HUES6 (cell line): ENCODE results near the gene CFAP97D1.
"Not testable (repeated sequence)": the region's sequence is repeated elsewhere in the genome, so short reads cannot be mapped to it uniquely, and the experiment has no call there.

Experiments
- H3K27ac ChIP-seq: 2 replicates; pipeline ENCODE4 v1.7.0; 2013; ENCODE audit warnings: low read depth, mild to moderate bottlenecking, low read length, inconsistent platforms
- H3K27me3 ChIP-seq: 2 replicates; pipeline ENCODE4 v1.6.1; 2013; ENCODE audit warnings: low read length; ENCODE audit not compliant: control insufficient read depth, insufficient read depth
- H3K36me3 ChIP-seq: 2 replicates; pipeline ENCODE4 v1.6.1; 2013; ENCODE audit warnings: low read length; ENCODE audit not compliant: control insufficient read depth, insufficient read depth
- H3K4me1 ChIP-seq: 2 replicates; pipeline ENCODE4 v1.6.1; 2013; ENCODE audit warnings: low read length; ENCODE audit not compliant: control insufficient read depth, insufficient read depth
- H3K4me3 ChIP-seq: 2 replicates; pipeline ENCODE4 v1.5.1; 2013; ENCODE audit warnings: low read depth, low read length
- H3K9ac ChIP-seq: one replicate; pipeline ENCODE4 v1.6.1; 2013; ENCODE audit warnings: mild to moderate bottlenecking, low read length
- H3K9me3 ChIP-seq: 2 replicates; pipeline ENCODE4 v1.6.1; 2013; ENCODE audit warnings: low read depth, low read length; ENCODE audit not compliant: control insufficient read depth, insufficient read depth

CFAP97D1 gene

GRCh38 chr17:43779145-43780125 lies 800 bp upstream of the CFAP97D1 start:
- Histone ChIP-seq H3K4me3 (peak overlapping the region; percentile 96), H3K27me3 (peaks cover 16% of the 10 kb centered on the region), H3K27ac (no peak overlapping the region; the same call in 1 of the 2 replicates), H3K4me1 (peaks cover 9% of the 10 kb centered on the region), H3K9me3 (no peaks in the 10 kb centered on the region), H3K9ac (peak overlapping the region; percentile 94), H3K36me3 (peaks cover 23% of the 10 kb centered on the region)

- Histone ChIP-seq H3K9ac (no peak overlapping the region), H3K4me1 (peaks cover 9% of the 10 kb centered on the region), H3K36me3 (no peaks in the 10 kb centered on the region), H3K27me3 (peaks cover 16% of the 10 kb centered on the region), H3K27ac (no peak overlapping the region), H3K9me3 (no peaks in the 10 kb centered on the region), H3K4me3 (no peak overlapping the region)
Measured at GRCh38 chr17:43782913-43783680, 2.9 kb downstream of the CFAP97D1 start.

DNA sequence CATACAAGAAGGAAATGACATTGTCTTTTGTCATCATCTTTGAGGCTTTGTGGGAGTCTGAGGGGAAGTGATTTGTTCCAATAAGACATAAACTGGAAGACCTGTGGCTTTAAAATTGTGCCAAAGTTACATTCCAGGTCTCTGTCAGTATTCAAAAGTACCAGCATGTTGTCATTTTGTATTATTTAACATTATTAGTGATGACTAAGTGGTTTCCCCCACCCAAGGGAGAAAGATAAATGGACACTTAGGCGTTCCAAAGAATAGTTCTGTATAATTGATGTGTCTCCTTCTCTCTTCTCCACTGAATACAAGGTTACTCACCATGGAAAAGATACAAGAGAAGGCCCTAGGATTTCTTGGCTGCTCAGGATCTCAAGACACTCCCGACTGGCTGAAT lies 3.8 kb downstream of the CFAP97D1 start:
- Histone ChIP-seq H3K9ac (no peak overlapping the region), H3K27me3 (peaks cover 16% of the 10 kb centered on the region), H3K27ac (no peak overlapping the region), H3K4me1 (peaks cover 9% of the 10 kb centered on the region), H3K9me3 (no peaks in the 10 kb centered on the region), H3K4me3 (no peak overlapping the region), H3K36me3 (no peaks in the 10 kb centered on the region)

- H3K4me1 ChIP-seq: peaks cover 5% of the 10 kb centered on the region
- no peak overlapping the region for H3K4me3 ChIP-seq
- H3K9ac ChIP-seq: no peak overlapping the region
Measured at GRCh38 chr17:43784628-43785101, 4.4 kb downstream of the CFAP97D1 start.

GRCh38 chr17:43787728-43788127 lies 7.5 kb downstream of the CFAP97D1 start:
- H3K9me3 ChIP-seq: 0 out of 2 replicates have a peak, but pooled peaks cover 3% of the 10 kb centered on the region
- peaks cover 3% of the 10 kb centered on the region for H3K4me1 ChIP-seq
- no peaks in the 10 kb centered on the region for H3K36me3 ChIP-seq
- no peak overlapping the region for H3K27ac ChIP-seq
- H3K9ac ChIP-seq: no peak overlapping the region
- H3K27me3 ChIP-seq: no peaks in the 10 kb centered on the region
- H3K4me3 ChIP-seq: no peak overlapping the region

More at GRCh38 chr17:43784628-43785101, 4.4 kb downstream of the CFAP97D1 start:
- H3K27me3 ChIP-seq: peaks cover 11% of the 10 kb centered on the region
- no peaks in the 10 kb centered on the region for H3K36me3 ChIP-seq
- H3K9me3 ChIP-seq: 0 out of 2 replicates have a peak, but pooled peaks cover 3% of the 10 kb centered on the region
- H3K27ac ChIP-seq: no peak overlapping the region

DNA sequence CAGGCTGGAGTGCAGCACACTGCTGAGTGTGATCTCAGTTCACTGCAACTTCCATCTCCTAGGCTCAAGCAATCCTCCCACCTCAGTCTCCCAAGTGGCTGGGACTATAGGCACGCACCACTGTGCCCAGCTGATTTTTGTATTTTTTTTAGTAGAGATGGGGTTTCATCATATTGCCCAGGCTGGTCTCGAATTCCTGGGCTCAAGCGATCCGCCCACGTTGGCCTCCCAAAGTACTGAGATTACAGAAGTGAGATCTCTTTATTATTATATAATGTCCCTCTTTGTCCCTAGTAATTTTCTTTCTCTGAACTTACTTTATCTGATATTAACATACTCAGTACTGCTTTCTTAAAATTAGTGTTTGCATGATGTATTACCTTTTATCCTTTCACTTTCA lies 8.3 kb downstream of the CFAP97D1 start:
- no peak overlapping the region for H3K4me3 ChIP-seq
- H3K4me1 ChIP-seq: peaks cover 3% of the 10 kb centered on the region
- 0 out of 2 replicates have a peak, but pooled peaks cover 3% of the 10 kb centered on the region for H3K9me3 ChIP-seq
- no peaks in the 10 kb centered on the region for H3K36me3 ChIP-seq
- no peak overlapping the region for H3K27ac ChIP-seq
- H3K27me3 ChIP-seq: no peaks in the 10 kb centered on the region
- no peak overlapping the region for H3K9ac ChIP-seq

DNA sequence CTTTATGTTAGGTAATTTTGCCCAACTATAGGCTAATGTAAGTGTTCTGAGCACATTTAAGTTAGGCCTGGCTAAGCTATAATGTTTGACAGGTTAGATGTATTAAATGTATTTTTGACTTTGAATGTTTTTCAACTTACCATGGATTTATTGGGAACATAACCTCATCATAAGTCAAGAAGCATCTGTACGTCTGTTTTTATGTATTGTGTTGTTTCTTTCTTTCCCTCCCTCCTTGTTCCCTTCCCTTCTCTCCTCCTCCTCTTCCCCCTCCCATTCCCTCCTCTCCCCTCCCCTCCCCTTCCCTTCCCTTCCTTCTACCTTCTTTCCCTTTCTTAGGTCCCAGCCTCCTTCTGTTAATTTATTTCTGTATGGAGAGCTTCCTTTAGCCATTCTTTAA lies 9.2 kb downstream of the CFAP97D1 start:
- no peak overlapping the region for H3K27ac ChIP-seq
- 0 out of 2 replicates have a peak, but pooled peaks cover 3% of the 10 kb centered on the region for H3K9me3 ChIP-seq
- no peak overlapping the region for H3K9ac ChIP-seq
- H3K36me3 ChIP-seq: no peaks in the 10 kb centered on the region
- H3K4me1 ChIP-seq: peaks cover 3% of the 10 kb centered on the region
- no peaks in the 10 kb centered on the region for H3K27me3 ChIP-seq
- no peak overlapping the region for H3K4me3 ChIP-seq

- no peak overlapping the region for H3K27ac ChIP-seq
- no peaks in the 10 kb centered on the region for H3K27me3 ChIP-seq
- H3K9ac ChIP-seq: no peak overlapping the region
Measured at GRCh38 chr17:43790311-43790940, 10.2 kb downstream of the CFAP97D1 start.

DNA sequence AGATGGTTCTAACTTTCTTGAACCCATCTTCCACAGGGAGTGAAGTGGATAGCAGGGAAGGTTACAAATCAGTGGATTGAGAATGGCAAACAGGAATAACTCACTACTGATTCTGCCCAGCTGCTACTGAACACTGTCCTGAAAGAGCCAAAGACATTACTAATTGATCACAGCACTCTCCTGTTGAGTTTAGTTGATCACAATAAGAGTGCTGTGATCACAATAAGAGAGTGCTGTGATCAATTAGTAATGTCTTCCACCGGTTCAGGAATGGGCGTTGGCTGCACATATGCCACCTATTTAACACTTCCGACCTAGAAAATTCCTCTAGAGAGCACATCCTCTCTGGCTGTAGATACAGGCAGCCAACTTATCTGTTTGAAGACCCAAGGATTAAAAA lies 11.4 kb downstream of the CFAP97D1 start:
- Histone ChIP-seq H3K9me3 (0 out of 2 replicates have a peak, but pooled peaks cover 3% of the 10 kb centered on the region), H3K27me3 (no peaks in the 10 kb centered on the region), H3K9ac (no peak overlapping the region), H3K4me3 (no peak overlapping the region), H3K27ac (no peak overlapping the region), H3K4me1 (peaks cover 3% of the 10 kb centered on the region), H3K36me3 (no peaks in the 10 kb centered on the region)

More at GRCh38 chr17:43790311-43790940, 10.2 kb downstream of the CFAP97D1 start:
- H3K4me1 ChIP-seq: peaks cover 3% of the 10 kb centered on the region
- no peaks in the 10 kb centered on the region for H3K36me3 ChIP-seq
- 0 out of 2 replicates have a peak, but pooled peaks cover 3% of the 10 kb centered on the region for H3K9me3 ChIP-seq
- H3K4me3 ChIP-seq: no peak overlapping the region

GRCh38 chr17:43792668-43793067 lies 12.4 kb downstream of the CFAP97D1 start:
- H3K27ac ChIP-seq, H3K4me1 ChIP-seq, H3K36me3 ChIP-seq, H3K4me3 ChIP-seq, H3K27me3 ChIP-seq, H3K9ac ChIP-seq, H3K9me3 ChIP-seq: not testable (repeated sequence)
